DMS114 treated with DMSO at 0.1 percent for 48 hours (cell line): ENCODE data around the gene FAM124B.
"Not testable (repeated sequence)": the region's sequence is repeated elsewhere in the genome, so short reads cannot be mapped to it uniquely, and the experiment has no call there.

Source experiments
- DNase-seq: peaks from one replicate; lab custom pipeline; 2025; ENCODE audit not compliant: unreplicated experiment; lab: John Stamatoyannopoulos, UW

Gene FAM124B

GRCh38 chr2:224416656-224417360 is 14.9 kb upstream of the FAM124B start:
- DNase-seq = no peak

GRCh38 chr2:224413381-224413780 is 11.5 kb upstream of the FAM124B start:
- DNase-seq = no peak

GRCh38 chr2:224412141-224413015 is 10.5 kb upstream of the FAM124B start:
- no peak for DNase-seq

- no peak for DNase-seq
Measured at GRCh38 chr2:224410946-224411561, 9.1 kb upstream of the FAM124B start.

GRCh38 chr2:224408676-224409075 is 6.8 kb upstream of the FAM124B start:
- DNase-seq = no peak

GRCh38 chr2:224407241-224407701 is 5.4 kb upstream of the FAM124B start:
- no peak for DNase-seq

- DNase-seq = no peak
Measured at GRCh38 chr2:224405841-224406370, 4.0 kb upstream of the FAM124B start.

- no peak for DNase-seq
Measured at GRCh38 chr2:224405412-224405811, 3.5 kb upstream of the FAM124B start.

- DNase-seq = no peak
Measured at GRCh38 chr2:224404796-224405195, 2.9 kb upstream of the FAM124B start.

- no peak for DNase-seq
Measured at GRCh38 chr2:224403657-224404056, 1.8 kb upstream of the FAM124B start.

- no peak for DNase-seq
Measured at GRCh38 chr2:224400886-224401632, 848 bp downstream of the FAM124B start.

GRCh38 chr2:224400174-224400810 is 1.6 kb downstream of the FAM124B start:
- DNase-seq = no peak

- no peak for DNase-seq
Measured at GRCh38 chr2:224398289-224398688, 3.6 kb downstream of the FAM124B start.

- not testable (repeated sequence) for DNase-seq
Measured at GRCh38 chr2:224397100-224397499, 4.8 kb downstream of the FAM124B start.

GRCh38 chr2:224395620-224396390 is 6.1 kb downstream of the FAM124B start:
- DNase-seq = no peak

GRCh38 chr2:224393157-224393872 is 8.6 kb downstream of the FAM124B start:
- DNase-seq = no peak

- no peak for DNase-seq
Measured at GRCh38 chr2:224392545-224392944, 9.4 kb downstream of the FAM124B start.

GRCh38 chr2:224389317-224389716 is 12.6 kb downstream of the FAM124B start:
- no peak for DNase-seq

GRCh38 chr2:224386876-224387275 is 15.0 kb downstream of the FAM124B start:
- no peak for DNase-seq
